ENCODE measurements around the gene ZNF474. TPM values are rescaled to one million over a fixed set of nuclear protein-coding genes. Genes with fewer than 3 reads are reported as not detected.

ZNF474 gene
- total and polyA plus RNA-seq, 4 donors: 0.03 to 0.25 (median 0.23) TPM; not detected in 1

DNA sequence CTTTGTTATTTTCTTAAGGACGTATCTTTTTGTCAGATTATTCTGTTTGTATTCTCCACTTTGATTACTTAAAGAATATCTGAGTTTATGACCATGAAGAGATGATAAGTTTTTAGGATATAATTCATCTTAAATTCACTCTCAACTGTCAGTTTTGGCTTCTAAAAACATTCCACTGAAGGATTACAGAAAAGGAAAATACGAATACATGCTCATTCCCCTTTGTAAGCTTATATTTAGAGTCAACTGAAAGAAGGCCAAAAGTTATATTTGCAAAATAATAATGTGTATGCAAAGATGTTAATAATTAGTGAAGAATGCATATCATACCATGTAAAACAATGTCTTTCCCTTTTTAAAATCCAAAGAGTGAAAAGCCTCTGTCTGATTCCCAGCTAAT is 52.5 kb downstream of the ZNF474 start (continued):
- TF ChIP-seq HNF4G (IDR thresholded peaks at IDR 0.05): no peak

GRCh38 chr5:122182491-122182921 is 53.2 kb downstream of the ZNF474 start:
- Histone ChIP-seq H3K36me3 (ENCODE audit: control insufficient read depth in 4 of 4, insufficient read depth in 3 of 4, low read depth in 1 of 4, low read length in 3 of 4) (no peaks in the 10 kb centered on the region), H3K4me3 (ENCODE audit: low read depth in 1 of 3, low read length in 3 of 3) (no peak overlapping the region), H3K4me1 (ENCODE audit: control insufficient read depth in 4 of 4, insufficient read depth in 4 of 4, low read length in 3 of 4) (no peaks in the 10 kb centered on the region), H3K27me3 (ENCODE audit: control insufficient read depth in 4 of 4, insufficient read depth in 4 of 4, low read length in 3 of 4) (no peaks in the 10 kb centered on the region), H3K9ac (ENCODE audit: low read depth in 1 of 2, low read length in 2 of 2) (no peak overlapping the region), H3K9me3 (ENCODE audit: control insufficient read depth in 4 of 4, low read length in 3 of 4) (no peaks in the 10 kb centered on the region), H3K27ac (ENCODE audit: low read depth in 1 of 2, low read length in 2 of 2) (no peak overlapping the region)
- DNase-seq (ENCODE audit: low spot score): no peak
- TF ChIP-seq, protein P1, sequence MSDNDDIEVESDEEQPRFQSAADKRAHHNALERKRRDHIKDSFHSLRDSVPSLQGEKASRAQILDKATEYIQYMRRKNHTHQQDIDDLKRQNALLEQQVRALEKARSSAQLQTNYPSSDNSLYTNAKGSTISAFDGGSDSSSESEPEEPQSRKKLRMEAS (IDR thresholded peaks at IDR 0.05): no peak
- no peak for TF ChIP-seq TAF1 (conservative IDR thresholded peaks at IDR 0.05)
- TF ChIP-seq REST (IDR thresholded peaks at IDR 0.05): no peak
- TF ChIP-seq ATF3 (IDR thresholded peaks at IDR 0.05): no peak
- no peak for TF ChIP-seq EGR1 (IDR thresholded peaks at IDR 0.05; ENCODE audit: low read depth in 2 of 2)
- no peak for TF ChIP-seq FOXA1 (IDR thresholded peaks at IDR 0.05)
- no peak for TF ChIP-seq NR2F2 (IDR thresholded peaks at IDR 0.05)
- TF ChIP-seq JUND (IDR thresholded peaks at IDR 0.05): no peak
- TF ChIP-seq RAD21 (IDR thresholded peaks at IDR 0.05): no peak
- TF ChIP-seq, protein P2, sequence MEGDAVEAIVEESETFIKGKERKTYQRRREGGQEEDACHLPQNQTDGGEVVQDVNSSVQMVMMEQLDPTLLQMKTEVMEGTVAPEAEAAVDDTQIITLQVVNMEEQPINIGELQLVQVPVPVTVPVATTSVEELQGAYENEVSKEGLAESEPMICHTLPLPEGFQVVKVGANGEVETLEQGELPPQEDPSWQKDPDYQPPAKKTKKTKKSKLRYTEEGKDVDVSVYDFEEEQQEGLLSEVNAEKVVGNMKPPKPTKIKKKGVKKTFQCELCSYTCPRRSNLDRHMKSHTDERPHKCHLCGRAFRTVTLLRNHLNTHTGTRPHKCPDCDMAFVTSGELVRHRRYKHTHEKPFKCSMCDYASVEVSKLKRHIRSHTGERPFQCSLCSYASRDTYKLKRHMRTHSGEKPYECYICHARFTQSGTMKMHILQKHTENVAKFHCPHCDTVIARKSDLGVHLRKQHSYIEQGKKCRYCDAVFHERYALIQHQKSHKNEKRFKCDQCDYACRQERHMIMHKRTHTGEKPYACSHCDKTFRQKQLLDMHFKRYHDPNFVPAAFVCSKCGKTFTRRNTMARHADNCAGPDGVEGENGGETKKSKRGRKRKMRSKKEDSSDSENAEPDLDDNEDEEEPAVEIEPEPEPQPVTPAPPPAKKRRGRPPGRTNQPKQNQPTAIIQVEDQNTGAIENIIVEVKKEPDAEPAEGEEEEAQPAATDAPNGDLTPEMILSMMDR (IDR thresholded peaks at IDR 0.05; ENCODE audit: low read depth, low read length, missing input control): no peak
- no peak for TF ChIP-seq YY1 (IDR thresholded peaks at IDR 0.05)
- no peak for TF ChIP-seq HNF4G (IDR thresholded peaks at IDR 0.05)
- no peak for TF ChIP-seq GABPA (IDR thresholded peaks at IDR 0.05 in 1 of 2, conservative IDR thresholded peaks at IDR 0.05 in 1 of 2)
- no peak for TF ChIP-seq HNF4A (conservative IDR thresholded peaks at IDR 0.05)
- no peak for TF ChIP-seq FOXA2 (IDR thresholded peaks at IDR 0.05)
- TF ChIP-seq, protein P3, sequence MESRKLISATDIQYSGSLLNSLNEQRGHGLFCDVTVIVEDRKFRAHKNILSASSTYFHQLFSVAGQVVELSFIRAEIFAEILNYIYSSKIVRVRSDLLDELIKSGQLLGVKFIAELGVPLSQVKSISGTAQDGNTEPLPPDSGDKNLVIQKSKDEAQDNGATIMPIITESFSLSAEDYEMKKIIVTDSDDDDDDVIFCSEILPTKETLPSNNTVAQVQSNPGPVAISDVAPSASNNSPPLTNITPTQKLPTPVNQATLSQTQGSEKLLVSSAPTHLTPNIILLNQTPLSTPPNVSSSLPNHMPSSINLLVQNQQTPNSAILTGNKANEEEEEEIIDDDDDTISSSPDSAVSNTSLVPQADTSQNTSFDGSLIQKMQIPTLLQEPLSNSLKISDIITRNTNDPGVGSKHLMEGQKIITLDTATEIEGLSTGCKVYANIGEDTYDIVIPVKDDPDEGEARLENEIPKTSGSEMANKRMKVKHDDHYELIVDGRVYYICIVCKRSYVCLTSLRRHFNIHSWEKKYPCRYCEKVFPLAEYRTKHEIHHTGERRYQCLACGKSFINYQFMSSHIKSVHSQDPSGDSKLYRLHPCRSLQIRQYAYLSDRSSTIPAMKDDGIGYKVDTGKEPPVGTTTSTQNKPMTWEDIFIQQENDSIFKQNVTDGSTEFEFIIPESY (IDR thresholded peaks at IDR 0.05): no peak
- TF ChIP-seq SP1 (IDR thresholded peaks at IDR 0.05): no peak
- no peak for TF ChIP-seq RXRA (IDR thresholded peaks at IDR 0.05)
- 64% methylated on average over 7 of the region's 7 CpGs for WGBS

Data from liver (tissue), 9 donors.